Activated T-helper 2 cell treated with anti-CD3 and anti-CD28 coated beads, Interferon-gamma antibody, Interleukin-2, Interleukin-4, amounts not matched to agents 10 μg/mL and 5 μg/mL and 100 μg/mL, durations not matched to agents 14 hours and 24 hours and 36 hours (primary cell): Measurements from ENCODE around the gene CMIP. TPM values are rescaled to one million over a fixed set of nuclear protein-coding genes. Genes with fewer than 3 reads are reported as not detected.

ENCODE experiments used
- DNase-seq: peaks from one replicate; pipeline ENCODE4 v3.0.0; 2021; ENCODE audit warnings: low spot score
- H3K27ac Mint-ChIP-seq: one replicate; pipeline ENCODE4 v1.8.0; 2021; ENCODE audit warnings: mixed read lengths
- H3K27me3 Mint-ChIP-seq: one replicate; pipeline ENCODE4 v1.8.0; 2021; ENCODE audit warnings: low read depth, mixed read lengths
- H3K36me3 Mint-ChIP-seq: one replicate; pipeline ENCODE4 v1.8.0; 2021; ENCODE audit warnings: low read depth, mixed read lengths
- H3K4me1 Mint-ChIP-seq: one replicate; pipeline ENCODE4 v1.8.0; 2021; ENCODE audit warnings: low read depth, mixed read lengths
- H3K4me3 Mint-ChIP-seq: one replicate; pipeline ENCODE4 v1.8.0; 2021; ENCODE audit warnings: low read depth, mild to moderate bottlenecking, moderate library complexity, mixed read lengths
- H3K9me3 Mint-ChIP-seq: one replicate; pipeline ENCODE4 v1.8.0; 2021; ENCODE audit warnings: mixed read lengths
- intact Hi-C: fragments of 100-400 bp; cut with micrococcal nuclease; formaldehyde crosslinking; loops from one replicate; pipeline ENCODE4 v1.15.1; 2023
- total RNA-seq: library from RNA; stranded (reverse); gene quantifications from 2 replicates; pipeline ENCODE4 v1.2.3, GENCODE V29; 2022

CMIP gene
- total RNA-seq, 1 donor from 2014 or later: 68.0 TPM

GRCh38 chr16:81429045-81429521 is 15.5 kb upstream of the CMIP start:
- Mint-ChIP-seq H3K27me3 (no peaks in the 10 kb centered on the region), H3K4me3 (no peak overlapping the region), H3K36me3 (no peaks in the 10 kb centered on the region), H3K27ac (no peak overlapping the region), H3K9me3 (no peaks in the 10 kb centered on the region), H3K4me1 (peaks cover 14% of the 10 kb centered on the region)
- DNase-seq: no peak
- intact Hi-C loops: no loop called here

- no peaks in the 10 kb centered on the region for H3K36me3 Mint-ChIP-seq
- H3K9me3 Mint-ChIP-seq: no peaks in the 10 kb centered on the region
- DNase-seq: no peak
- H3K27ac Mint-ChIP-seq: no peak overlapping the region
- intact Hi-C loops: no loop called here
- no peak overlapping the region for H3K4me3 Mint-ChIP-seq
- H3K27me3 Mint-ChIP-seq: peaks cover 3% of the 10 kb centered on the region
- peaks cover 6% of the 10 kb centered on the region for H3K4me1 Mint-ChIP-seq
These were observed 12.9 kb upstream of the CMIP start for GRCh38 chr16:81431554-81432353.

GRCh38 chr16:81432937-81433557 is 11.6 kb upstream of the CMIP start:
- DNase-seq: no peak
- peaks cover 8% of the 10 kb centered on the region for H3K27me3 Mint-ChIP-seq
- intact Hi-C loops: no loop called here
- no peaks in the 10 kb centered on the region for H3K36me3 Mint-ChIP-seq
- no peaks in the 10 kb centered on the region for H3K9me3 Mint-ChIP-seq
- no peak overlapping the region for H3K27ac Mint-ChIP-seq
- H3K4me1 Mint-ChIP-seq: peaks cover 7% of the 10 kb centered on the region
- H3K4me3 Mint-ChIP-seq: no peak overlapping the region

- peaks cover 18% of the 10 kb centered on the region for H3K27me3 Mint-ChIP-seq
- H3K27ac Mint-ChIP-seq: no peak overlapping the region
- H3K36me3 Mint-ChIP-seq: no peaks in the 10 kb centered on the region
- peaks cover 12% of the 10 kb centered on the region for H3K4me1 Mint-ChIP-seq
- no peak for DNase-seq
- intact Hi-C loops: no loop called here
- H3K9me3 Mint-ChIP-seq: no peaks in the 10 kb centered on the region
- no peak overlapping the region for H3K4me3 Mint-ChIP-seq
These were observed 9.5 kb upstream of the CMIP start for GRCh38 chr16:81435103-81435502.

GRCh38 chr16:81435567-81435966 is 9.0 kb upstream of the CMIP start:
- peaks cover 12% of the 10 kb centered on the region for H3K4me1 Mint-ChIP-seq
- no peaks in the 10 kb centered on the region for H3K9me3 Mint-ChIP-seq
- intact Hi-C loops: no loop called here
- H3K27me3 Mint-ChIP-seq: peaks cover 21% of the 10 kb centered on the region
- no peak for DNase-seq
- H3K27ac Mint-ChIP-seq: no peak overlapping the region
- H3K4me3 Mint-ChIP-seq: no peak overlapping the region
- no peaks in the 10 kb centered on the region for H3K36me3 Mint-ChIP-seq

- Mint-ChIP-seq H3K9me3 (no peaks in the 10 kb centered on the region), H3K27me3 (peaks cover 30% of the 10 kb centered on the region), H3K4me3 (no peak overlapping the region), H3K36me3 (no peaks in the 10 kb centered on the region), H3K27ac (no peak overlapping the region), H3K4me1 (peaks cover 9% of the 10 kb centered on the region)
- DNase-seq: no peak
- intact Hi-C loops: no loop called here
These were observed 8.2 kb upstream of the CMIP start for GRCh38 chr16:81436386-81436785.

DNA sequence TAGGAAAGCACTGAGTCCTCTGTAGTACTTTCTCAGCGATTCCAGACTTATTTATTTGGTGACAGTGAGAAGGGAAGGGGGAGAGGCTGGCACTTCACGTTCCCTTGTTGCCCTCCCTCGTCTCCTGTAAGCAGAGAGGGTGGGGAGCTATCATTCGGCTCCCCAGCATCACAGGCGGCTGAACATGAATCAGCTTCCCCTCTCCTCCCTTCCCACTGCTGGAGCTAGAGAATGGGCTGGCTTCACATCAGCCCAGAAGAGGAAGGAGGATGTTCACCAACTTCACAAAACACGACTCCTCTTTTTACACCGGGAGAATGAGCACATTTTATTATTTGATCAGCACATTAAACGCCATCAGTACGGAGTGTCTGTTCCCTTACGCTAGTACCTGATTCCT is 6.7 kb upstream of the CMIP start:
- H3K27ac Mint-ChIP-seq: no peak overlapping the region
- H3K4me1 Mint-ChIP-seq: peaks cover 14% of the 10 kb centered on the region
- no peak overlapping the region for H3K4me3 Mint-ChIP-seq
- no peaks in the 10 kb centered on the region for H3K9me3 Mint-ChIP-seq
- no peak for DNase-seq
- H3K27me3 Mint-ChIP-seq: peaks cover 42% of the 10 kb centered on the region
- H3K36me3 Mint-ChIP-seq: no peaks in the 10 kb centered on the region
- intact Hi-C loops: no loop called here

DNA sequence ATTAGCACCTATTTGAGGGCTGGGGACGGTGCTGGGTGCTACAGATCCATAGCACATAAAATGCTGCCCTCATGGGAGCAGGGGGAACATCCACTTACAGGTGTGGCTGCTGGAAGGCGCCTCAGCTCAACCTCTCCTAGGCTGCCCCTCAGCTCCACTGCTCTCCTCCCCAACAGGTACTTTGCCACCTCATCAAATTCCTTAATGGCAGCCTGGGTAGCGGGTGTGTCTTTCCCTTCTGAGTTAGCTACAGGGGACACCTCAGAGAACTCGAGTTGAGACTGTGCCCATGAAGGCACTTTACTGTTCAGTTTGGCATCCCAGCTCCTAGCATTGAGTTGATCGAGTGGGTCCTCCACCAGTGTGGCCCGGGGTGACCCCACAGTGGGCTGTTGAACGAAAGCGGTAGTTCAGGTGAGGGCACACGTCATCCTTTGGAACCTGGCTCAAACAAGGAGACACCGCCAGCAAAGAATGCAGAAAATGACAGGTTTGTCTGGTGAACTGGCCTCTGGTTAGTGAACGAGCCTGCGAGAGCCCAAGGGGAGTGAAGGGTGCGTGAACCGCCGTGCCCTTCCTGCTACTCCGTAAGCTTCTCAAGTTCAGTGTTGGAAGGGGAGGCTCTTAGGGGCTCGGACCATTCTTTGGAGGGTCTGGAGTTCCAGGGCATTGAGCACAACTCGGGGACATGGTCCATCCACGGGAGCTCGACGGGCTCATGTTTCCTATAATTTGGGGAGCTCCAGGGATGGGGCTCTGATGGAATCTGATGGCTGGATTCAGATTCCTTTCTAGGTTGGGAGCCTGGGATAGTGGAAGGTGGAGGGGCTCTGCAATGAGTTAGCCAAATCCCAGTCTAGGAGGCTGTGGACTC is 3.5 kb upstream of the CMIP start:
- no peak for DNase-seq
- peaks cover 44% of the 10 kb centered on the region for H3K27me3 Mint-ChIP-seq
- no peaks in the 10 kb centered on the region for H3K9me3 Mint-ChIP-seq
- intact Hi-C loops: loop anchor here (10.0 kb wide), 2 partner anchors 84 to 126 kb away; partner anchors contain the start of gene GAN
- no peak overlapping the region for H3K4me3 Mint-ChIP-seq
- no peak overlapping the region for H3K27ac Mint-ChIP-seq
- H3K36me3 Mint-ChIP-seq: peaks cover 3% of the 10 kb centered on the region
- H3K4me1 Mint-ChIP-seq: peaks cover 22% of the 10 kb centered on the region

GRCh38 chr16:81442220-81442915 is 2.2 kb upstream of the CMIP start:
- peaks cover 16% of the 10 kb centered on the region for H3K36me3 Mint-ChIP-seq
- H3K4me1 Mint-ChIP-seq: peaks cover 25% of the 10 kb centered on the region
- H3K27me3 Mint-ChIP-seq: peaks cover 41% of the 10 kb centered on the region
- DNase-seq: no peak
- H3K4me3 Mint-ChIP-seq: no peak overlapping the region
- no peaks in the 10 kb centered on the region for H3K9me3 Mint-ChIP-seq
- H3K27ac Mint-ChIP-seq: no peak overlapping the region
- intact Hi-C loops: loop anchor here (2.0 to 10.0 kb wide), 3 partner anchors 82 to 190 kb away; partner anchors contain the start of gene GAN

- Mint-ChIP-seq H3K36me3 (peaks cover 20% of the 10 kb centered on the region), H3K27ac (peak overlapping the region; percentile 80), H3K4me3 (peak overlapping the region; percentile 79), H3K27me3 (peaks cover 35% of the 10 kb centered on the region), H3K9me3 (no peaks in the 10 kb centered on the region), H3K4me1 (peaks cover 29% of the 10 kb centered on the region)
- DNase-seq: no peak
- intact Hi-C loops: loop anchor here (2.0 to 10.0 kb wide), 3 partner anchors 82 to 190 kb away; partner anchors contain the start of gene GAN
These were observed 1.5 kb upstream of the CMIP start for GRCh38 chr16:81442916-81443687.

- peaks cover 34% of the 10 kb centered on the region for H3K27me3 Mint-ChIP-seq
- DNase-seq: no peak
- peaks cover 21% of the 10 kb centered on the region for H3K36me3 Mint-ChIP-seq
- intact Hi-C loops: loop anchor here (2.0 to 10.0 kb wide), 4 partner anchors 81 to 189 kb away; partner anchors contain the start of gene GAN
- H3K9me3 Mint-ChIP-seq: no peaks in the 10 kb centered on the region
- H3K4me1 Mint-ChIP-seq: peaks cover 30% of the 10 kb centered on the region
- peak overlapping the region; percentile 80 for H3K27ac Mint-ChIP-seq
- H3K4me3 Mint-ChIP-seq: peak overlapping the region; percentile 79
These were observed 740 bp upstream of the CMIP start for GRCh38 chr16:81443688-81444447.
